Subcutaneous preadipocyte (primary cell): ENCODE data around the gene SRPX. TPM values are rescaled to one million over a fixed set of nuclear protein-coding genes. Genes with fewer than 3 reads are reported as not detected.

Source experiments
- total RNA-seq: library from RNA; depleted of rRNA; stranded (reverse); fragments of >200 nt; gene quantifications from 2 replicates; pipeline ENCODE4 v1.2.3, GENCODE V29; 2012

SRPX gene, protein sequence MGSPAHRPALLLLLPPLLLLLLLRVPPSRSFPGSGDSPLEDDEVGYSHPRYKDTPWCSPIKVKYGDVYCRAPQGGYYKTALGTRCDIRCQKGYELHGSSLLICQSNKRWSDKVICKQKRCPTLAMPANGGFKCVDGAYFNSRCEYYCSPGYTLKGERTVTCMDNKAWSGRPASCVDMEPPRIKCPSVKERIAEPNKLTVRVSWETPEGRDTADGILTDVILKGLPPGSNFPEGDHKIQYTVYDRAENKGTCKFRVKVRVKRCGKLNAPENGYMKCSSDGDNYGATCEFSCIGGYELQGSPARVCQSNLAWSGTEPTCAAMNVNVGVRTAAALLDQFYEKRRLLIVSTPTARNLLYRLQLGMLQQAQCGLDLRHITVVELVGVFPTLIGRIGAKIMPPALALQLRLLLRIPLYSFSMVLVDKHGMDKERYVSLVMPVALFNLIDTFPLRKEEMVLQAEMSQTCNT
- 239 and 388 TPM in 2 replicates for total RNA-seq

DNA sequence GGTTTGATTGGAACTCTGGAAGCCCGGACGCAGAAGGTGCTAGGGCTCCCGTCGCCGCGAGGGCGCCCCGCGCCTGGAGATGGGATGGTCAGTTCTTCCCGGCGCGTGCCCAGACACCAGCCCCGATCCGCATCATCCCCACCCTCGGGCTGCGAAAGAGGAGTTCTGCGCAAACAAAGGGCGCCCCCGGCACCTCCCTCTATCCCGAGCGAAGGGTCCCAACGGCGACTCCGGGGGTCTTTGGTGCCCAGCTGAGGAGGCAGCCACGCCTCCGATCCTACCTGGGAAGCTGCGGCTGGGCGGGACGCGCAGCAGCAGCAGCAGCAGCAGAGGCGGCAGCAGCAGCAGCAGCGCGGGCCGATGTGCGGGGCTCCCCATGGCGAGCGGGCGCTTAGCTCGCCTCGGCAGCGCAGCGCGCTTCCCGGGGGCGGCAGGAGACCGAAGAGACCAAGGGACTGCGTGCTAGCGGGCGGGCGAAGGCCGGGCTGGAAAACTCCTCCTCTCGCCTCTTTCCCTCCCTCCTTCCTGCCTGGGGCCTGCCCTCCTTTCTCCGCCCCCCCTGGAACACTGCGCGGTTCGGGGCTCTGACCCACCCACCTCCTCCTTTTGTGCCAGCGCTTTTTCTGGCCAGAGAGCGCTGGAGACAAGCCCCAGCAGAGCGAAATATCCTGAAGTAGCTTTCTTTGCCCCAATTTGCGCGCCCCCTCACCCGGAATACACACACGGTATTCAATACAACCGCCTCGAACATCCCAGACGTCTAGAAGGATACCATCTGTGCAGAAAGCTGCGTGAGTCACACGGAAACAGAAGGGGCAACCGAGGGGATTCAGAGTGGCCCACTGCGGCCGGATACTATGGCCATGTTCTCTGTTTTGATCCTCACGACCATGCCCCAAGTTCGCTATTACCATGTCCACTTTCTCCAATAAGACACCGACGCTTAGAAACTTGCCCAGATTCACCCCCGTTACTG is at the start of gene SRPX:
SRPX (minus strand) TSS at position 457 of the 976 bp plus-strand sequence; CDS start at position 378, 79 bp downstream.

Other genes starting within 250 kb of the SRPX start
- under 0.01 TPM in 1 of 2 replicates, not detected in the other for gene SYTL5, start 214.3 kb downstream of the SRPX start, total RNA-seq
- gene RPGR, start 106.6 kb upstream of the SRPX start, total RNA-seq, result 9.4 and 17.3 TPM in 2 replicates
- gene OTC, start 131.7 kb upstream of the SRPX start, total RNA-seq, result not detected in 2 replicates